Subcutaneous adipose tissue (tissue), 4 donors: Measurements from ENCODE around the gene THADA. TPM values are rescaled to one million over a fixed set of nuclear protein-coding genes. Genes with fewer than 3 reads are reported as not detected.

Experiments
- CTCF ChIP-seq: fragments of 450-650 bp; IDR thresholded peaks from one replicate; pipeline ENCODE4 v1.5.1; 2016; ENCODE audit warnings: low read depth, mild to moderate bottlenecking, control low read depth, antibody characterized with exemption, moderate library complexity
- total RNA-seq, 4 donors: library from RNA; depleted of rRNA; stranded (reverse); fragments of >200 nt; gene quantifications; one replicate each; pipeline ENCODE4 v1.1.0, GENCODE V29; 2016

THADA gene
- total RNA-seq, 4 donors from 2014 or later: 31.8 to 71.9 (median 53.8) TPM

- TF ChIP-seq CTCF: no peak
Measured at GRCh38 chr2:43551990-43552389, 43.8 kb downstream of the THADA start.

GRCh38 chr2:43542285-43542933 is 53.4 kb downstream of the THADA start:
- no peak for TF ChIP-seq CTCF

DNA sequence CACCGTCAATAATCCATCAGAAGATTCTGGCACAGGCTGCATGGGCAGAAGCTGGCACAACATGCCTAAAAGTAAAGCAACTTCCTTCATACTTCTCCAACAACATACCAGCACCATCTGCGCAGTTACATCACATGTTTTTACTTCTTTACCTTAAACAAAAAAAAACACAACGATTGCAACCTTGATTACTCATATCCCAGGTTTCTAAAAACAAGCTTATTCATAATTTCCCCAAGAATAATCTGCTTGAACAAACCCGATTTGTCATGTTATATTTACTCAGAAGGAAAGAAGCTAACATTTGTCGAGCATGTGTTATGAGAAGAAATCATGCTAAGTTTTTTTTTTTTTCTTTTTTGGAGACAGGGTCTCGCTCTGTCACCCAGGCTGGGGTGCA is 54.7 kb downstream of the THADA start:
- no peak for TF ChIP-seq CTCF

DNA sequence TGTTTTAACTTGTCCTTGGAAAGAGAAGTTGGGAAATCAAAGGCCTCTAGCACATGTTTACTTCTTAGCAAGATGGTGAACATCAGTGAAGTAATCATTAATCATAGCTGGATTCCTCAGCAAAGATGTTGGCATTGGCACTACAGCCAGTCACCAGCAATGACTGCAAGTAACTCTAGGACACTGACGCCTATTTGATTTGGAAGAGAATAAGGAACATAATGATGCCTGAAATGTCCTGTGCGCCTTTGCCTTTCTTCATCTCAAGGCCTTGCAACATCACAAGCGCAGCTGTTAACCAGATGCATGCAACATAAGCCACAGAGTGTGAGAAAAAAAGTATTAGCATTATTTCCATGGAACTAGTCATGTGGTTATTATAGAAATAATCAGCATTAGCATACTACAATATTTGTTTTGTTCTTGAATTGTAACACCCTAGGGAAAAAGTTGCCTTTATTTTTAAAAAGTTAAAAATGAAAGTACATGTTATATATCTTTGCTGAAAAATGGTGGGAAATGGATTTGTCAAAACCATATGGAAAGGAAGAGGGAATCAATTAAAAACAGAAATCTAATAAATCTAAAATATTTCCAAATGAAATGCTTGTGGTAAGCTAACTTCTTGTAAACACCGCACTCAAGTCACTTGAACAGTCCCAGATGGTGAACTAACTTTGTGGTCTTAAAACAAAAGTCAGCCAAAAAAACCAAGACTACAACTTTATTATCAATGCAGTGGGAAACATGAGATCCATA is 55.6 kb downstream of the THADA start:
- TF ChIP-seq CTCF: no peak

DNA sequence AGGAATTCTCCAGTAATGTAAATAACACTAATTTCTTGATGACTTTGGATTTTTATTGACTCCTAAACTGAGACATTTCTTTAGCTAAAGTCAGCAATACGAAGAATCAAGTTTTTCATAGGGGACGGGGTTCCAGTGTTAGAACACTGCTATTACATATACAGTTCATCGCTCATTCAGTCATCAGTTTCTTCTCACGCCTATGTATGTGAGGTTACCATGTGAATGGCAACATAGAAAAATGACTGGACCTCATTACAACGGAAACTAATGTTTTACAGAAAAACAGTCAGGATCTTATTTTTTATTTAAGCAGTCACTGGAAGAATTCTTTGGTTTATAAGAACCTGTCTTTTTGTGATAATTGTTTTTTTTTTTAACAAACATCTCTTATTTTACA is 56.4 kb downstream of the THADA start:
- no peak for TF ChIP-seq CTCF

GRCh38 chr2:43538034-43538670 is 57.7 kb downstream of the THADA start:
- TF ChIP-seq CTCF: no peak

- no peak for TF ChIP-seq CTCF
Measured at GRCh38 chr2:43537137-43537536, 58.7 kb downstream of the THADA start.
